GM19438 (cell line): Measurements from ENCODE around the gene PLA2G4D.

ENCODE experiments used
- ATAC-seq: cut with Tn5 transposase; IDR thresholded peaks from one replicate; pipeline ENCODE4 v1.9.1; 2021; ENCODE audit warnings: low read depth; ENCODE audit not compliant: unreplicated experiment

Gene PLA2G4D

DNA sequence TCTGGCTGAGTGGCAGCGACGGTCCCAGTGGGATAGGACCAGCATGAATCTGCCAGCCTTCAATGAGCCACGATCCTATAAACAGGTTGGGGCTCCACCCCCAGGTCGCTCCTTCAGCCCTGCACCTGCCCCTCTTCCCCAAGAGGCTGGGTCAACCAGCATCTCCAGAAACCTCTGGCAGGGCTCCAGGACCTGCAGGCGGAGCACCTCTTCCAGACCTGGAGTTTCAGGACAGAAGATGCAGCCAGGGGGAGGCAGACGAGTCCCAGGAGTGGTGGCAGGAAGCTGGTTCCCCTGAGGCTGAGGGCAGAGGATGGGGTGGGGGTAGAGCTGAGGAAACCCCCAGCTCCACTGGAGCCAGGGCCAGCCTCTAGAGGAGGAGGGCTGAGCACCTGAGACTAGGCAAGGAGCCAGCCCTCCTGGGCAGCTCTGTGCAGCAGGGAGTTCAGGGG lies at the start of gene PLA2G4D:
TSS of gene PLA2G4D (minus strand) at position 51 of the 452 bp plus-strand sequence. CDS start 103 bp downstream, outside the sequence.
- ATAC-seq: no peak

GRCh38 chr15:42143356-42143755 lies 49.0 kb upstream of the PLA2G4D start:
- no peak for ATAC-seq

DNA sequence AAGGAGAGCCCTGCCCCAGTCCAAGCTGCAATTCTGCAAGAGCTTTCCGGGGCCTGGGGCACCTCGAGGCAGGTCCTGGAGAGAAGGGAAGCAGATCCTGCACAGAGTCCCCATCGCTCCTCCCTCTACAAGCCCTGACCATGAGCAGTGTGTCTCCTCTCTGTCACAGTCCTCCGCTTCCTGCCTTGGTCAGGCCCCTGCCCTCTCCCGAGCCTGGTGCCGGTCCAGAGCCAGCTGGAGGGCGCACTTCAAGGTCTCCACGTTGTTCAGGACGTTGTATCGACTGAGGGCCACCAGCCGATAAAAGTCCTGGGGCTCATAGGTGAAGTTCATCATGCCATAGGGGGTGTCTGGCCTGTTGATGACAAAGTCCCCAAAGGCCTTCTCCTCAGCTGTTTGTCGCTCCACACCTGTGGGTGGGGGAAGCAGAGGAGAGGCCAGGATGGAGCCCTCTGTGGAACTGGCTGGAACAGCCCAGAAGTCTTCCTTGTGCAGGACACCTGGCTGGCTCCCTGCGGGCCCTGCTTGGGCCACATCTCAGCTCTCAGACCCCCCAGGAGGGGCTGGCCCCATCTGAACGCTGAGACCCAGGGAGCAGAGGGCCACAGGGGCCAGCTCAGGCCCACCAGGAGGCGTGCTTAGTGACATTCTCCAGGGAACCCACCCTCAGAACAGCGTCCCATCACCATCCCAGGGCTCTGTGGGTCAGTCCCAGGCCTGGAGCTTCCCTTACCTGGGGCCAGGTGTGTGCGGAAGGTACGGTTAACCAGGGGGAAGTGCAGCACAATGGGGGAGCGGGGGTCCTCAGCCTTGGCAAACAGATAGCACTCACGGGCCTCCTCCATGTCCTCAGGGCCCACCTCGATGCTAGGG lies 47.7 kb upstream of the PLA2G4D start:
- ATAC-seq: no peak

- ATAC-seq: no peak
Observed at GRCh38 chr15:42141246-42141645, 46.9 kb upstream of the PLA2G4D start.

GRCh38 chr15:42140383-42141070 lies 46.2 kb upstream of the PLA2G4D start:
- ATAC-seq: no peak

DNA sequence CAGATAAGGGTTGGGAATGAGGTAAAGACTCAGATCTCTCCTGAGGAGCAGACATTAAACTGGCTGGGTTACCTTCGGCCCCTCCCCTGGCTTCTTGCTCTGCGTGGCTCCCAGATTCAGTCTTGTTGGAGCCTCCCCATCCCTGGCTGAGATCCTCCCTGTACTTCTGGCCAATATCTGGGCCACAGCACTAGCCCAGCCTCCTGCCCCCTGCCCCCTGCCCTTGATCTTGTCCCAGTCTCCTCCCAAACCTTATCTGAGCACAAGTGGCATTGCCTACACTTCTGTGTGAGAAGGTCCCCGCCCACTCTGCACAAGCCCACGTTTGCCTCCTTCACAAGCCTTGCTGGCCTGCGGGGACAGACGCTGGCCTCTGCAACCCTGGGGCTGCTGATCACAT lies 45.2 kb upstream of the PLA2G4D start:
- no peak for ATAC-seq

DNA sequence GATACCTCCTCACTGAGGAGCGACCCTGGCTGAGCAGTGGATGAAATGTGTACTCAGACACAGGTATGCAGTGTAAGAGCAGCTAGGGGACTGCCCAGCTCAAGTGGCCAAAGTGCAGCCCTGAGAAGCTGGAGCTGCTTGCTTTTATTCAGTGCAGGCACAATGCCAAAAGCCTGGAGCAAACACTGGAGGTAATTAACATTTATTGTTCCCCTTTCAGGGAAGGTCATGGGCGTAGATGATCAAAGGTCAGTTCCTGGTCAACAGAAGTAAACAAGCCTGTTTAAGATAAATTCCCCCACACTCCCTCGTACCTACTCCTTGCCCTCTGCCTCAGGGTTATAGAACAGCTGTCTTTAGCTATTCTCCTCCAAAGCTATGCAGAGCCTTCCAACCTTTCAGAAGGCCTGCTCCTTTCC lies 44.6 kb upstream of the PLA2G4D start:
- ATAC-seq: no peak

- no peak for ATAC-seq
Observed at GRCh38 chr15:42138411-42138810, 44.0 kb upstream of the PLA2G4D start.

DNA sequence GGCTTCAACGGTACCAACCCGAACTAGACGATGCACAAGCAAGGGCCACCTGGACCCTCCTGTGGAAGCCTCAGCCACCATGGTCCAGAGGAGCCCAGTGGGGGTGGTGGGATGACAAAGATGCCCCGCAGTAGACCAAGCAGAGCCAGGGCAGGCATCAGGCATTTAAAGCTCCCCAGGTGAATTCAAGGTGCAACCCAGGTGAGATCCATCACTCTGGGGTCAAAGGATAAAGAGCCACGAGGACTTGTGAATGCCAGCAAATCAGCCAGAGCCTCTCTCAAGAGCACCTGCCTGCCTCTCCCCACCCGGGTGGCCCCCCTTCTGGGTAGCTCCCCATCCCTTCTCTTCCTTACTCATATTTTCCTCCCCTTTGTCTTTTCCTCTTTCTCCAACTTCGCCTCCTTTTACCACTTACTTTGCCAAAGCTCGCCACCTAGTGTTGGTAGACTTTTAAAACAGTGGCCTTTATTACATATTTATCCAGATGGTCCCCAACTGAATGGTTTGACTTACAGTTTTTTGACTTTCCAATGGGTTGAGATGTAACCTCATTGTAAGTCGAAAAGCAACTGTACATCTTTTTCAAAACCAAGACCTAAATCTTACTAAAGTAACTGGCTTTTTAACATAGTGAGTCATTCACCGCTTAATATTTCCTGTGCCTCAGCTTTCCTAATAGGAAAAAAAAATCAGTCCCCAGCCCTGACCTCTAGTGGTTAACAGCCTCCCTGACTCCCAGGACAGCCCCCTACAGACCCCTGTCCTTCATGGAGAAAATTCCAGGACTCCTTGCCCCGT lies 43.3 kb upstream of the PLA2G4D start:
- ATAC-seq: no peak

DNA sequence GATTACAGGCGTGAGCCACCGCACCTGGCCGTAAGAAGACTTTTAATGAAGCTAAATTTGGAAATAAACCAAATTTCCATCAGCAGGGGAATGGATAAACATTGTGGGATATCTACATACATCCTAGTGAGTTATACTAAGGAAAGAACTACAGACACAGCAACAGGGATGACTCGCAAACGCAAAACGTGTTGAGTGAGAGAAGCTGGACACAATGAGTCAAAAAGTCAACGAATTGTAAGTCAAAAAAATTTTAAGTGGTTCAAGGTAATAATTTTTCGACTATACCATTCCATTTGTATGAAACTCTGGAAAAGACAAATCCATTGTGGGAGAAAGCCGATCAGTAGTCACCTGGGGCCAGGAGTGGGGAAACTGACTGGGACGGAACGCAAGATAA lies 42.2 kb upstream of the PLA2G4D start:
- ATAC-seq: no peak

- ATAC-seq: no peak
Observed at GRCh38 chr15:42135351-42135750, 41.0 kb upstream of the PLA2G4D start.

DNA sequence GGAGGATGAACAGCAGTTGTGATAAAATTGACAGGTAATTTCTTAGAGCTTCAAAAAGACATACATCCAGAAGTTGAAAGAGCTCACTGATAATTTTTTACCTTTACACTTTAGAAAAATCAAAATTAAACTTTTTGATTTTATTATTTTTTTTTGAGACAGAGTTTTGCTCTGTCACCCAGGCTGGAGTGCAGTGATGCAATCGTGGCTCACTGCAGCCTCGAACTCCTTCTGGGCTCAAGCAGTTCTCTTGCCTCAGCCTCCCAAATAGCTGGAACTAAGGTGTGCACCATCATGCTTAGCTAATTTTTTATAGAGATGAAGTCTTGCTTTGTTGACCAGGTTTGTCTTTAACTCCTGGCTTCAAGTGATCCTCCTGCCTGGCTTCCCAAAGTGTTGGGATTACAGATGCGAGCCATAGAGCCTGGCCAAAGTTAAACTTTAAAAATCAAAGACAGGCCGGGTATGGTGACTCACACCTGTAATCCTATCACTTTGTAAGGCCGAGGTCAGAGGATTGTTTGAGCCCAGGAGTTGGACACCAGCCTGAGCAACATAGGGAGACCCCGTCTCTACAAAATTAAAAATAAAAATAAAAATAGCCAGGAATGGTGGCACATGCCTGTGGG lies 40.4 kb upstream of the PLA2G4D start:
- no peak for ATAC-seq

- no peak for ATAC-seq
Observed at GRCh38 chr15:42133886-42134502, 39.6 kb upstream of the PLA2G4D start.

DNA sequence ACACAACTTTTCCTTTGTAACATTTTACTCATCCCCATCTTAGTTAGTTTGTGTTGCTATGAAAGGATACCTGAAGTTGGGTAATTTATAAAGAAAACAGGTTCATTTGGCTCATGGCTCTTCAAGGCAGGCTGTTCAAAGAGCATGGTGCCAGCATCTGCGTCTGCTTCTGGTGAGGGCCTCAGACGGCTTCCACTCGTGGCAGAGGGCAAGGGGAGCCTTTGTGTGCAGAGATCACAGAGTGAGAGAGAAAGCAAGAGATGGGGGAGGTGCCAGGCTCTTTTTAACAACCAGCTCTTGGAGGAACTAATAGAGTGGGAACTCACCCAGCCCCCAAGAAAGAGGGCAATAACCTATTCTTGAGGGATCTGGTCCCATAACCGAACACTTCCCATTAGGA lies 39.0 kb upstream of the PLA2G4D start:
- ATAC-seq: no peak

GRCh38 chr15:42131826-42132806 lies 37.8 kb upstream of the PLA2G4D start:
- no peak for ATAC-seq

GRCh38 chr15:42131006-42131405 lies 36.6 kb upstream of the PLA2G4D start:
- no peak for ATAC-seq

DNA sequence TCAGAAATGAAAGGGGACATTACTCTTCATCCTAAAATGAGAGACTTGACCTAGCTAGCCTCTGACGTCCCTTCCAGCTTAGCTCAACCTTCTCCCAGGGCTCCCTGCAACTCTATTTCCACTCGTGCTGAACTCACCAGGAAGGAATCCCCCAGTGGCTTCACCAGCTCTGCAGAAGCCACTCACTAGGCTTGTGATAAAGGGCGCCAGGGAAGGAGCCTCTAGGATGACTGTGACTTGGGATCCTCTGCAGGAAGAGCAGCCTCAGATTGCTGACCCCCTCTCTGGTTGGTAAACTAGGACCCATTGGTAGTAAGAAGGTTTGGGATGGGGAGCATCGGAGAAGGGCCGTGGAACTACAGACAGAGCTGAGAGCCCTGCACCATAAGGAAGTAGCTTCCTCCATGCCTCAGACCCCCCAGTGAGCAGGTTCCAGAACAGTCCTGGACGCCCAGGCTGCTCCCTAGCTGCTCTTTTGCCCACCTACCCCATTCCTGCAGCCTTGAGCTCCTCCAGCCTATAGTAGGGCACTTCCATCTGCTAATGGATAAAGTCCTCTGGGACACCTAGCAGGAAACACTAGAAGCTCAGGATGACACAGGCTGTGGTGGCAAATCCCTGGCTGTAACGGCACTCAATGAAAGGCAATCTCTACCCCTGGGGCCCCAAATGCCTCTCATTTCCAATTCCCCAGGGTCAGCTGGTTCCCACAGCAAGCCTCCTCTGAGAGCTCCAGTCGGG lies 36.1 kb upstream of the PLA2G4D start:
- ATAC-seq: no peak

GRCh38 chr15:42129364-42129763 lies 35.0 kb upstream of the PLA2G4D start:
- ATAC-seq: no peak
